Globus pallidus (tissue), 1 donor: ENCODE results near the gene HJURP.

Source experiments
- DNase-seq: peaks from one replicate; pipeline ENCODE4 v3.0.0-alpha.2; 2015; ENCODE audit warnings: low spot score

Gene HJURP

GRCh38 chr2:233813236-233814055, 40.9 kb downstream of the HJURP start:
- no peak for DNase-seq

- no peak for DNase-seq
These were observed 42.6 kb downstream of the HJURP start for GRCh38 chr2:233811732-233812131.

GRCh38 chr2:233811087-233811486, 43.2 kb downstream of the HJURP start:
- DNase-seq: no peak

GRCh38 chr2:233810385-233810784, 44.0 kb downstream of the HJURP start:
- no peak for DNase-seq

- DNase-seq: no peak
These were observed 46.1 kb downstream of the HJURP start for GRCh38 chr2:233807966-233808935.

- DNase-seq: no peak
These were observed 47.0 kb downstream of the HJURP start for GRCh38 chr2:233807215-233807865.

- DNase-seq: no peak
These were observed 50.3 kb downstream of the HJURP start for GRCh38 chr2:233803994-233804393.

- no peak for DNase-seq
These were observed 50.9 kb downstream of the HJURP start for GRCh38 chr2:233803292-233803911.

GRCh38 chr2:233802132-233802815, 52.1 kb downstream of the HJURP start:
- no peak for DNase-seq

- DNase-seq: no peak
These were observed 52.8 kb downstream of the HJURP start for GRCh38 chr2:233801357-233802131.

- DNase-seq: no peak
These were observed 54.1 kb downstream of the HJURP start for GRCh38 chr2:233800208-233800607.

GRCh38 chr2:233799716-233800115, 54.6 kb downstream of the HJURP start:
- no peak for DNase-seq

- no peak for DNase-seq
These were observed 55.2 kb downstream of the HJURP start for GRCh38 chr2:233799087-233799665.

- no peak for DNase-seq
These were observed 55.8 kb downstream of the HJURP start for GRCh38 chr2:233798335-233799086.

GRCh38 chr2:233796254-233796653, 58.1 kb downstream of the HJURP start:
- no peak for DNase-seq

- no peak for DNase-seq
These were observed 58.6 kb downstream of the HJURP start for GRCh38 chr2:233795735-233796171.

- DNase-seq: no peak
These were observed 60.1 kb downstream of the HJURP start for GRCh38 chr2:233794128-233794658.

GRCh38 chr2:233793465-233794127, 60.7 kb downstream of the HJURP start:
- DNase-seq: no peak
